ENCODE data around the gene LAMA2. TPM values are rescaled to one million over a fixed set of nuclear protein-coding genes. Genes with fewer than 3 reads are reported as not detected.

Gene LAMA2
- polyA plus RNA-seq, 1 of the 3 experiments (the other 2 are of a cell fraction), result 0.92 TPM

DNA sequence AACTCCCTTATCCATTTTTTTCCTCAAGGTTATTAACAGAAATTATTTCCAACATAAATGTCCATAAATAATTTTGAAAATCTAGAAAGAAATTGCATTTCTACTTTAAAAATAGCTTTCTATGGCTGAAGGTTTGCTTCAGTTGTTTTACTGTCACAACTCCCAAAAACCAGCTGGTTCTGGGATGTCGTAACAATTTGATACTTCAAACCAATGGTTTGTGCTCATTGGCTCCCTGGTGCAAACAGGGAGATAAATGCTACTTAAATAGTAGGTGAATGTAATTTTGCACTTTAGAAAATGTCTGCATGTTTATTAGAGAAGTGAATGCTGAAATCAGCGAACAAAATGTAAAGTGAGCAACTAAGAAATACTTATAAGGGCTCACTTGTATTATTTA, 31.1 kb downstream of the LAMA2 start:
- no peak for DNase-seq
- H3K9me2 ChIP-seq, result 0 out of 2 replicates have a peak, but pooled peaks cover 4% of the 10 kb centered on the region
- no peak overlapping the region for H2AFZ ChIP-seq (ENCODE audit: low read depth)
- ChIA-PET CTCF (no interaction called here), POLR2A (no interaction called here)
- H4K20me1 ChIP-seq (ENCODE audit: insufficient read depth), result no peaks in the 10 kb centered on the region
- no peak overlapping the region for H3K27ac ChIP-seq (ENCODE audit: low read depth in 2 of 2, low read length in 1 of 2)
- H3F3A ChIP-seq (replicated peaks; ENCODE audit: insufficient read depth), result no peaks in the 10 kb centered on the region
- TF ChIP-seq, protein P1, sequence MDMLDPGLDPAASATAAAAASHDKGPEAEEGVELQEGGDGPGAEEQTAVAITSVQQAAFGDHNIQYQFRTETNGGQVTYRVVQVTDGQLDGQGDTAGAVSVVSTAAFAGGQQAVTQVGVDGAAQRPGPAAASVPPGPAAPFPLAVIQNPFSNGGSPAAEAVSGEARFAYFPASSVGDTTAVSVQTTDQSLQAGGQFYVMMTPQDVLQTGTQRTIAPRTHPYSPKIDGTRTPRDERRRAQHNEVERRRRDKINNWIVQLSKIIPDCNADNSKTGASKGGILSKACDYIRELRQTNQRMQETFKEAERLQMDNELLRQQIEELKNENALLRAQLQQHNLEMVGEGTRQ (IDR thresholded peaks at IDR 0.05; ENCODE audit: borderline replicate concordance, low read depth, low read length), result no peak
- no peak for TF ChIP-seq EZH2phosphoT487 (IDR thresholded peaks at IDR 0.05; ENCODE audit: borderline replicate concordance, low read depth)
- TF ChIP-seq FOSL2 (IDR thresholded peaks at IDR 0.05; ENCODE audit: borderline replicate concordance, low read depth), result no peak
- TF ChIP-seq GABPA (IDR thresholded peaks at IDR 0.05; ENCODE audit: low read depth), result no peak
- TF ChIP-seq, protein P2, sequence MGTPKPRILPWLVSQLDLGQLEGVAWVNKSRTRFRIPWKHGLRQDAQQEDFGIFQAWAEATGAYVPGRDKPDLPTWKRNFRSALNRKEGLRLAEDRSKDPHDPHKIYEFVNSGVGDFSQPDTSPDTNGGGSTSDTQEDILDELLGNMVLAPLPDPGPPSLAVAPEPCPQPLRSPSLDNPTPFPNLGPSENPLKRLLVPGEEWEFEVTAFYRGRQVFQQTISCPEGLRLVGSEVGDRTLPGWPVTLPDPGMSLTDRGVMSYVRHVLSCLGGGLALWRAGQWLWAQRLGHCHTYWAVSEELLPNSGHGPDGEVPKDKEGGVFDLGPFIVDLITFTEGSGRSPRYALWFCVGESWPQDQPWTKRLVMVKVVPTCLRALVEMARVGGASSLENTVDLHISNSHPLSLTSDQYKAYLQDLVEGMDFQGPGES (IDR thresholded peaks at IDR 0.05; ENCODE audit: low read depth, low read length), result no peak
- no peak for TF ChIP-seq RCOR1 (IDR thresholded peaks at IDR 0.05; ENCODE audit: low read length)
- TF ChIP-seq TAF1 (IDR thresholded peaks at IDR 0.05; ENCODE audit: borderline replicate concordance, low read depth, low read length), result no peak
- TF ChIP-seq RXRA (IDR thresholded peaks at IDR 0.05; ENCODE audit: borderline replicate concordance, low read depth), result no peak
- no peak for TF ChIP-seq RAD21 (IDR thresholded peaks at IDR 0.05; ENCODE audit: low read length)
- no peak for TF ChIP-seq ELF1 (IDR thresholded peaks at IDR 0.05)
- H3K36me3 ChIP-seq (replicated peaks in 1 of 2; ENCODE audit: control insufficient read depth in 1 of 2, insufficient read depth in 2 of 2, low read length in 1 of 2), result no peaks in the 10 kb centered on the region
- no peaks in the 10 kb centered on the region for H3K79me2 ChIP-seq (ENCODE audit: insufficient read depth)
- no peak overlapping the region for H3K4me2 ChIP-seq
- H3K4me1 ChIP-seq (ENCODE audit: control insufficient read depth in 1 of 2, insufficient read depth in 2 of 2, low read depth in 1 of 2, low read length in 1 of 2), result no peaks in the 10 kb centered on the region
- no peaks in the 10 kb centered on the region for H3K9me3 ChIP-seq
- H3K27me3 ChIP-seq (ENCODE audit: insufficient read depth), result no peaks in the 10 kb centered on the region
- H3K9ac ChIP-seq, result no peak overlapping the region
- 2% methylated on average over 2 of the region's 2 CpGs for WGBS (ENCODE audit: low lambda C conversion rate)
- no peak overlapping the region for H3K4me3 ChIP-seq (ENCODE audit: low read depth in 2 of 2, low read length in 1 of 2)

DNA sequence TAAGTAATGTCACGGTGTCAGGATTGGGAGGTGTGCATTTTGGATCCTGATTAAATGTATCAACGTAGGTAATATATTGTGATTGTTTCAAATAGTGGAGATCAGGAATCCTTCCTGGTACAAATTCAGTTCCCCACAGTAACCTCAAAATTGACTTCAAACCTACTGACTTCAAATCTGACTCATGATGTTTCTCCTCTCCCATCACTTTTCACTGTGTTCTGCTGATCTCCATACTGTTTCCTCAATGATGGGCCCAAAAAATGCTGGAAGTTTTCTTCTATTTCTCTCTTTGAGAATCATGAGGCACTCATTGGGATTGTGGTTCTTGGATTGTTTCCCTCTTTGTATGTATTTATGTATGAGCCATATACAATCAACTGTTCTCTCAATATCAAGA, 35.9 kb downstream of the LAMA2 start:
- Histone ChIP-seq H3K9me3 (no peaks in the 10 kb centered on the region), H3K4me3 (ENCODE audit: low read depth in 2 of 2, low read length in 1 of 2) (no peak overlapping the region), H2AFZ (ENCODE audit: low read depth) (no peak overlapping the region), H3K36me3 (replicated peaks in 1 of 2; ENCODE audit: control insufficient read depth in 1 of 2, insufficient read depth in 2 of 2, low read length in 1 of 2) (no peaks in the 10 kb centered on the region), H3K9ac (no peak overlapping the region), H3K27me3 (ENCODE audit: insufficient read depth) (no peaks in the 10 kb centered on the region), H3K79me2 (ENCODE audit: insufficient read depth) (no peaks in the 10 kb centered on the region), H3F3A (replicated peaks; ENCODE audit: insufficient read depth) (no peaks in the 10 kb centered on the region), H3K4me1 (ENCODE audit: control insufficient read depth in 1 of 2, insufficient read depth in 2 of 2, low read depth in 1 of 2, low read length in 1 of 2) (no peaks in the 10 kb centered on the region), H3K4me2 (no peak overlapping the region), H3K9me2 (no peaks in the 10 kb centered on the region), H3K27ac (ENCODE audit: low read depth in 2 of 2, low read length in 1 of 2) (no peak overlapping the region), H4K20me1 (ENCODE audit: insufficient read depth) (no peaks in the 10 kb centered on the region)
- CTCF ChIA-PET, result no interaction called here
- 2% methylated on average over 2 of the region's 2 CpGs for WGBS (ENCODE audit: low lambda C conversion rate)
- POLR2A ChIA-PET, result no interaction called here
- TF ChIP-seq ELF1 (IDR thresholded peaks at IDR 0.05) (no peak), MXI1 (IDR thresholded peaks at IDR 0.05; ENCODE audit: low read depth, low read length) (no peak), CHD2 (IDR thresholded peaks at IDR 0.05; ENCODE audit: low read length, partially characterized antibody) (no peak), NFIC (IDR thresholded peaks at IDR 0.05; ENCODE audit: borderline replicate concordance) (no peak), YY1 (IDR thresholded peaks at IDR 0.05; ENCODE audit: low read depth) (no peak), RCOR1 (IDR thresholded peaks at IDR 0.05; ENCODE audit: low read length) (no peak)
- DNase-seq, result no peak

Measured in SK-N-SH (cell line).